Hematopoietic multipotent progenitor cell treated with erythropoietin and hydrocortisone succinate and interleukin-3 and kit ligand, for 15 days (in vitro differentiated cells): ENCODE measurements around the gene TMEM18.

Experiments used
- DNase-seq: peaks from one replicate; pipeline ENCODE4 v3.0.0-alpha.2; 2015; ENCODE audit warnings: low spot score

The TMEM18 gene

GRCh38 chr2:620004-620403 is 57.2 kb downstream of the TMEM18 start:
- DNase-seq: no peak

GRCh38 chr2:618422-618990 is 58.7 kb downstream of the TMEM18 start:
- no peak for DNase-seq

- no peak for DNase-seq
Observed at GRCh38 chr2:618005-618404, 59.2 kb downstream of the TMEM18 start.
